Hepatocyte (in vitro differentiated cells): ENCODE data around the gene SH3BGRL3.

ENCODE experiments used
- EZH2 ChIP-seq: fragments of 200-600 bp; sonication (generic); IDR thresholded peaks from 2 replicates; pipeline ENCODE4 v1.6.1; 2016; ENCODE audit warnings: antibody characterized with exemption, mild to moderate bottlenecking, borderline replicate concordance
- EZH2phosphoT487 ChIP-seq: fragments of 200-600 bp; sonication (generic); IDR thresholded peaks from one replicate; pipeline ENCODE4 v1.6.1; 2018; ENCODE audit warnings: antibody characterized with exemption, mild to moderate bottlenecking, low read depth, moderate library complexity; ENCODE audit not compliant: unreplicated experiment, severe bottlenecking
- TF ChIP-seq, protein P1 (sequence below): fragments of 200-600 bp; sonication (generic); IDR thresholded peaks from 2 replicates; pipeline ENCODE4 v1.5.1; 2016; ENCODE audit warnings: antibody characterized with exemption, mild to moderate bottlenecking; ENCODE audit not compliant: poor library complexity

DNA sequence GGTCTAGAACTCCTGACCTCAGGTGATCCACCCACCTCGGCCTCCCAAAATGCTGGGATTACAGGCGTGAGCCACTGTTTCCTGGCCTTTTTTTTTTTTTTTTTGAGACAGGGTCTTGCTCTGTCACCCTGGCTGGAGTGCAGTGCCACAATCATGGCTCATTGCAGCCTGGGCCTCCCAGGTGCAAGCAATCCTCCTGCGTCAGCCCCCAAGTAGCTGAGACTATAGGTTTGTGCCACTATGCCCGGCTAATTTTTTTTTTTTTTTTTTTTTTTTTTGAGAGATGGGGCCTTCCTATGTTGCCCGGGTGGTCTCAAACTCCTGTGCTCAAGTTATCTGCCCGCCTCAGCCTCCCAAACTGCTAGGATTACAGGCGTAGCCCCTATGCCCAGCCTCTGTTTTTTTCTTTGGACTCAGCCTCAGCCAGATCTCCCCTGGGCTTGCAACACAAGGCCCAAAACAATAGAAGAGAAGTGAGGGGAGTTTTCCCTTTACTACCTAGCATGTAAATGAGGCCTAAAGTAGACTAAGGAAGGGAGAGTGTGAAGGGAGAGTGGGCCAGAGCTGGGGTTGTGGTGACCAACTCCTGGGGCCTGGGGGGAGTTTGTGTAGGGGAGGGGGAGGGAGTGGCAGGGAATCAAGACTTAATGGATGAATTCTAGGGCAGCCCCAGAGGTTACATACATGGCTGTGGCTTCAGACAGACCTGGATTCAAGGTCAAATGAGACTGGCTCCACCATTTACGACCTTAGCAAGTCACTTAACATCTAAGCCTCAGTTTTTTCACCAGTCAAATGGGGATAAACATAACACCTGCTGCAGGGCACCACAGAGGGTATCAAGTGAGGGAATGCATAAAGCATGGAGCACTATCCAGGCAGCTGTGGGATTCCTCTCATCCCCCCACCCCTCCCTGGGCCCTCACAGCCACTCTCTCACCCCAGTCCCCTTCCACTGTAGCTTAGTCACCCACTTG is 36.3 kb downstream of the SH3BGRL3 start:
- TF ChIP-seq, protein P1, sequence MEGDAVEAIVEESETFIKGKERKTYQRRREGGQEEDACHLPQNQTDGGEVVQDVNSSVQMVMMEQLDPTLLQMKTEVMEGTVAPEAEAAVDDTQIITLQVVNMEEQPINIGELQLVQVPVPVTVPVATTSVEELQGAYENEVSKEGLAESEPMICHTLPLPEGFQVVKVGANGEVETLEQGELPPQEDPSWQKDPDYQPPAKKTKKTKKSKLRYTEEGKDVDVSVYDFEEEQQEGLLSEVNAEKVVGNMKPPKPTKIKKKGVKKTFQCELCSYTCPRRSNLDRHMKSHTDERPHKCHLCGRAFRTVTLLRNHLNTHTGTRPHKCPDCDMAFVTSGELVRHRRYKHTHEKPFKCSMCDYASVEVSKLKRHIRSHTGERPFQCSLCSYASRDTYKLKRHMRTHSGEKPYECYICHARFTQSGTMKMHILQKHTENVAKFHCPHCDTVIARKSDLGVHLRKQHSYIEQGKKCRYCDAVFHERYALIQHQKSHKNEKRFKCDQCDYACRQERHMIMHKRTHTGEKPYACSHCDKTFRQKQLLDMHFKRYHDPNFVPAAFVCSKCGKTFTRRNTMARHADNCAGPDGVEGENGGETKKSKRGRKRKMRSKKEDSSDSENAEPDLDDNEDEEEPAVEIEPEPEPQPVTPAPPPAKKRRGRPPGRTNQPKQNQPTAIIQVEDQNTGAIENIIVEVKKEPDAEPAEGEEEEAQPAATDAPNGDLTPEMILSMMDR: no peak
- no peak for TF ChIP-seq EZH2
- TF ChIP-seq EZH2phosphoT487: no peak
